Measurements from ENCODE around the gene SCAMP4. TPM values are rescaled to one million over a fixed set of nuclear protein-coding genes. Genes with fewer than 3 reads are reported as not detected.

SCAMP4 gene
- total RNA-seq, 1 experiment from 2014 or later: 69.8 TPM

GRCh38 chr19:1952635-1953034, 47.4 kb downstream of the SCAMP4 start:
- Histone ChIP-seq H3K9me3 (ENCODE audit: insufficient read depth, low read depth) (no peaks in the 10 kb centered on the region), H3K36me3 (ENCODE audit: low read depth) (no peaks in the 10 kb centered on the region), H3K27ac (no peak overlapping the region), H3K4me3 (no peak overlapping the region), H3K4me2 (no peak overlapping the region), H4K20me1 (ENCODE audit: insufficient read depth) (peaks cover 11% of the 10 kb centered on the region), H3K79me2 (ENCODE audit: low read depth) (peaks cover 21% of the 10 kb centered on the region; the same call in 1 of the 2 replicates), H3K27me3 (ENCODE audit: insufficient read depth, low read depth) (no peaks in the 10 kb centered on the region), H3K9me2 (ENCODE audit: insufficient read depth) (no peaks in the 10 kb centered on the region), H3K4me1 (replicated peaks; ENCODE audit: insufficient read depth) (no peaks in the 10 kb centered on the region), H2AFZ (no peak overlapping the region), H3F3A (ENCODE audit: insufficient read depth, low read depth) (no peaks in the 10 kb centered on the region)
- no TSS peak for BruUV-seq (replicated peaks)
- POLR2A ChIA-PET (ENCODE audit: unreplicated experiment): no interaction called here
- CTCF ChIA-PET: no interaction called here
- TF ChIP-seq CTCF (conservative IDR thresholded peaks at IDR 0.05): no peak
- no peak for TF ChIP-seq EZH2 (IDR thresholded peaks at IDR 0.05; ENCODE audit: low read depth)
- DNase-seq: no peak
- intact Hi-C loops (cut with micrococcal nuclease; ENCODE audit: unreplicated experiment): no loop called here

- Histone ChIP-seq H3K36me3 (ENCODE audit: low read depth) (no peaks in the 10 kb centered on the region), H3K4me3 (no peak overlapping the region), H3K79me2 (ENCODE audit: low read depth) (peaks cover 21% of the 10 kb centered on the region; the same call in 1 of the 2 replicates), H4K20me1 (ENCODE audit: insufficient read depth) (peaks cover 11% of the 10 kb centered on the region), H3K27me3 (ENCODE audit: insufficient read depth, low read depth) (no peaks in the 10 kb centered on the region), H3K4me1 (replicated peaks; ENCODE audit: insufficient read depth) (no peaks in the 10 kb centered on the region), H3K9me3 (ENCODE audit: insufficient read depth, low read depth) (no peaks in the 10 kb centered on the region), H3K9me2 (ENCODE audit: insufficient read depth) (no peaks in the 10 kb centered on the region), H2AFZ (no peak overlapping the region), H3K4me2 (no peak overlapping the region), H3F3A (ENCODE audit: insufficient read depth, low read depth) (no peaks in the 10 kb centered on the region), H3K27ac (no peak overlapping the region)
- intact Hi-C loops (cut with micrococcal nuclease; ENCODE audit: unreplicated experiment): no loop called here
- POLR2A ChIA-PET (ENCODE audit: unreplicated experiment): no interaction called here
- DNase-seq: no peak
- BruUV-seq (replicated peaks): no TSS peak
- CTCF ChIA-PET: no interaction called here
- no peak for TF ChIP-seq CTCF (conservative IDR thresholded peaks at IDR 0.05)
- TF ChIP-seq EZH2 (IDR thresholded peaks at IDR 0.05; ENCODE audit: low read depth): no peak
Observed at GRCh38 chr19:1953037-1953436, 47.8 kb downstream of the SCAMP4 start.

GRCh38 chr19:1953441-1954094, 48.4 kb downstream of the SCAMP4 start:
- POLR2A ChIA-PET (ENCODE audit: unreplicated experiment): no interaction called here
- Histone ChIP-seq H3K79me2 (ENCODE audit: low read depth) (peaks cover 17% of the 10 kb centered on the region; the same call in 1 of the 2 replicates), H3K9me2 (ENCODE audit: insufficient read depth) (no peaks in the 10 kb centered on the region), H3K4me3 (no peak overlapping the region), H3K4me2 (no peak overlapping the region), H2AFZ (no peak overlapping the region), H4K20me1 (ENCODE audit: insufficient read depth) (peaks cover 11% of the 10 kb centered on the region), H3K36me3 (ENCODE audit: low read depth) (no peaks in the 10 kb centered on the region), H3K4me1 (replicated peaks; ENCODE audit: insufficient read depth) (no peaks in the 10 kb centered on the region), H3K9me3 (ENCODE audit: insufficient read depth, low read depth) (no peaks in the 10 kb centered on the region), H3K27me3 (ENCODE audit: insufficient read depth, low read depth) (no peaks in the 10 kb centered on the region), H3F3A (ENCODE audit: insufficient read depth, low read depth) (no peaks in the 10 kb centered on the region), H3K27ac (no peak overlapping the region)
- CTCF ChIA-PET: no interaction called here
- no peak for DNase-seq
- intact Hi-C loops (cut with micrococcal nuclease; ENCODE audit: unreplicated experiment): no loop called here
- TF ChIP-seq EZH2 (IDR thresholded peaks at IDR 0.05; ENCODE audit: low read depth): no peak
- no peak for TF ChIP-seq CTCF (conservative IDR thresholded peaks at IDR 0.05)
- BruUV-seq (replicated peaks): no TSS peak
